HG02938 (cell line): ENCODE results near the gene KLHL29.

Source experiments
- ATAC-seq: cut with Tn5 transposase; IDR thresholded peaks from one replicate; pipeline ENCODE4 v1.9.1; 2021; ENCODE audit warnings: mild to moderate bottlenecking, moderate library complexity; ENCODE audit not compliant: unreplicated experiment

Gene KLHL29

GRCh38 chr2:23468474-23469141, 83.6 kb downstream of the KLHL29 start:
- no peak for ATAC-seq

- no peak for ATAC-seq
Measured at GRCh38 chr2:23469142-23469540, 84.2 kb downstream of the KLHL29 start.

- ATAC-seq: no peak
Measured at GRCh38 chr2:23475036-23475435, 90.1 kb downstream of the KLHL29 start.

- ATAC-seq: no peak
Measured at GRCh38 chr2:23475473-23475872, 90.5 kb downstream of the KLHL29 start.

- no peak for ATAC-seq
Measured at GRCh38 chr2:23476786-23477185, 91.8 kb downstream of the KLHL29 start.

GRCh38 chr2:23477392-23477791, 92.4 kb downstream of the KLHL29 start:
- ATAC-seq: no peak

- ATAC-seq: no peak
Measured at GRCh38 chr2:23478087-23478932, 93.3 kb downstream of the KLHL29 start.

- ATAC-seq: no peak
Measured at GRCh38 chr2:23478933-23479683, 94.1 kb downstream of the KLHL29 start.

- no peak for ATAC-seq
Measured at GRCh38 chr2:23480957-23481797, 96.2 kb downstream of the KLHL29 start.

GRCh38 chr2:23482188-23482587, 97.2 kb downstream of the KLHL29 start:
- ATAC-seq: no peak

- ATAC-seq: no peak
Measured at GRCh38 chr2:23482607-23483006, 97.6 kb downstream of the KLHL29 start.

GRCh38 chr2:23483791-23484190, 98.8 kb downstream of the KLHL29 start:
- ATAC-seq: no peak

- ATAC-seq: no peak
Measured at GRCh38 chr2:23484275-23484674, 99.3 kb downstream of the KLHL29 start.

GRCh38 chr2:23484767-23485166, 99.8 kb downstream of the KLHL29 start:
- no peak for ATAC-seq

GRCh38 chr2:23485261-23485660, 100.3 kb downstream of the KLHL29 start:
- no peak for ATAC-seq

GRCh38 chr2:23485841-23486683, 101.1 kb downstream of the KLHL29 start:
- no peak for ATAC-seq

- no peak for ATAC-seq
Measured at GRCh38 chr2:23486684-23487075, 101.7 kb downstream of the KLHL29 start.

- no peak for ATAC-seq
Measured at GRCh38 chr2:23487735-23488492, 102.9 kb downstream of the KLHL29 start.

- ATAC-seq: no peak
Measured at GRCh38 chr2:23488584-23488983, 103.6 kb downstream of the KLHL29 start.
